Upper lobe of left lung (tissue), 6 donors: ENCODE measurements around the gene ELP4. TPM values are rescaled to one million over a fixed set of nuclear protein-coding genes. Genes with fewer than 3 reads are reported as not detected.
"Not testable (repeated sequence)": the region's sequence is repeated elsewhere in the genome, so short reads cannot be mapped to it uniquely, and the experiment has no call there.

Source experiments
- ATAC-seq, 2 donors: fragments of 200-7000 bp; cut with Tn5 transposase; one replicate each; pipeline ENCODE4 v1.9.1; 2022; ENCODE audit warnings: mild to moderate bottlenecking in 2 of 2, moderate library complexity in 2 of 2; ENCODE audit not compliant: low FRiP score in 2 of 2
- DNase-seq, 2 donors: peaks; one replicate each; pipeline ENCODE4 v3.0.0-alpha.2; 2019 to 2020
- H3K27ac ChIP-seq, 4 donors: fragments of 200-600 bp; sonication (generic); one replicate each; pipeline ENCODE4 v1.5.1; 2016 to 2019
- H3K27me3 ChIP-seq, 4 donors: fragments of 200-600 bp; sonication (generic); one replicate each; pipeline ENCODE4 v1.5.1; 2017 to 2019
- H3K36me3 ChIP-seq, 4 donors: fragments of 200-600 bp; sonication (generic); one replicate each; pipeline ENCODE4 v1.5.1; 2016 to 2019
- H3K4me1 ChIP-seq, 4 donors: fragments of 200-600 bp; sonication (generic); one replicate each; pipeline ENCODE4 v1.5.1; 2018 to 2019
- H3K4me3 ChIP-seq, 4 donors: fragments of 200-600 bp; sonication (generic); one replicate each; pipeline ENCODE4 v1.5.1; 2017 to 2019; ENCODE audit warnings: mild to moderate bottlenecking in 2 of 4, moderate library complexity in 1 of 4
- H3K9me3 ChIP-seq, 4 donors: fragments of 200-600 bp; sonication (generic); one replicate each; pipeline ENCODE4 v1.5.1; 2018 to 2019
- CTCF ChIP-seq, 6 experiments: fragments of 450-650 bp in 4 of 6; fragments of 200-600 bp in 2 of 6; sonication (generic) in 2 of 6; IDR thresholded peaks; one replicate each; pipeline ENCODE4 v1.5.1; 2016 to 2019; ENCODE audit warnings: antibody characterized with exemption in 6 of 6
- EP300 ChIP-seq, 4 donors: sonication (generic); formaldehyde crosslinking; IDR thresholded peaks; one replicate each; pipeline ENCODE4 v1.5.1; 2017; ENCODE audit warnings: antibody characterized with exemption in 4 of 4, control low read depth in 2 of 4
- POLR2A ChIP-seq, 4 donors: fragments of 450-650 bp; IDR thresholded peaks; one replicate each; pipeline ENCODE4 v1.5.1; 2016 to 2017; ENCODE audit warnings: antibody characterized with exemption in 4 of 4, mild to moderate bottlenecking in 2 of 4
- POLR2AphosphoS5 ChIP-seq, 2 donors: sonication (generic); formaldehyde crosslinking; IDR thresholded peaks; one replicate each; pipeline ENCODE4 v1.5.1; 2017; ENCODE audit warnings: antibody characterized with exemption in 2 of 2
- WGBS, 2 donors: methylation state at CpG; one replicate each; pipeline ENCODE4 v1.1.5; 2017 to 2018; 5-methylcytosine and 5-hydroxymethylcytosine counted together
- total RNA-seq, 6 donors: library from RNA; depleted of rRNA in 4 of 6; stranded (reverse); fragments of >200 nt in 4 of 6; gene quantifications; one replicate each; pipeline versions ENCODE4 v1.1.0 to v1.2.1, GENCODE V29; 2016 to 2021
- donor health status: DM: no; HTN: no; CAD: no; lungs with moderate emphysema.
- donor health status: DM: no; HTN: yes; CAD: no; lungs with severe emphysema.

ELP4 gene
- total RNA-seq, 6 donors from 2014 or later: 6.3 to 34.7 (median 18.6) TPM

GRCh38 chr11:31492320-31492913 is 17.1 kb upstream of the ELP4 start:
- no peak for TF ChIP-seq CTCF (IDR thresholded peaks at IDR 0.05)
- no peak for TF ChIP-seq POLR2A (IDR thresholded peaks at IDR 0.05)
- no peak for TF ChIP-seq EP300 (IDR thresholded peaks at IDR 0.05)
- TF ChIP-seq POLR2AphosphoS5 (IDR thresholded peaks at IDR 0.05): no peak
- Histone ChIP-seq H3K4me1 (no peaks in the 10 kb centered on the region), H3K27me3 (no peaks in the 10 kb centered on the region), H3K4me3 (no peak overlapping the region), H3K27ac (no peak overlapping the region), H3K36me3 (no peaks in the 10 kb centered on the region), H3K9me3 (no peaks in the 10 kb centered on the region)
- ATAC-seq (no peak), DNase-seq (no peak)
- 80 to 87% methylated on average over 2 of the region's 2 CpGs for WGBS, 2 donors

GRCh38 chr11:31493235-31493634 is 16.3 kb upstream of the ELP4 start:
- Histone ChIP-seq H3K27me3 (no peaks in the 10 kb centered on the region), H3K4me1 (no peaks in the 10 kb centered on the region), H3K9me3 (no peaks in the 10 kb centered on the region), H3K27ac (no peak overlapping the region), H3K36me3 (no peaks in the 10 kb centered on the region), H3K4me3 (no peak overlapping the region)
- TF ChIP-seq POLR2A (IDR thresholded peaks at IDR 0.05): no peak
- no peak for TF ChIP-seq CTCF (IDR thresholded peaks at IDR 0.05)
- no peak for TF ChIP-seq EP300 (IDR thresholded peaks at IDR 0.05)
- no peak for TF ChIP-seq POLR2AphosphoS5 (IDR thresholded peaks at IDR 0.05)
- DNase-seq (no peak), ATAC-seq (no peak)
- WGBS, 2 donors: 95 to 100% methylated on average over 4 of the region's 4 CpGs

GRCh38 chr11:31493762-31494161 is 15.8 kb upstream of the ELP4 start:
- not testable (repeated sequence) for H3K4me1 ChIP-seq, H3K27me3 ChIP-seq, H3K9me3 ChIP-seq, H3K27ac ChIP-seq, H3K4me3 ChIP-seq, H3K36me3 ChIP-seq, DNase-seq, ATAC-seq
- WGBS, 2 donors: 100% methylated on average over 3 of the region's 4 CpGs

- no peak overlapping the region for H3K4me3 ChIP-seq
- 95 to 97% methylated on average over 3 of the region's 3 CpGs for WGBS, 2 donors
- H3K4me1 ChIP-seq: no peaks in the 10 kb centered on the region
- TF ChIP-seq CTCF (IDR thresholded peaks at IDR 0.05): no peak
- TF ChIP-seq POLR2A (IDR thresholded peaks at IDR 0.05): no peak
- TF ChIP-seq EP300 (IDR thresholded peaks at IDR 0.05): no peak
- no peak for TF ChIP-seq POLR2AphosphoS5 (IDR thresholded peaks at IDR 0.05)
- no peaks in the 10 kb centered on the region for H3K27me3 ChIP-seq
- DNase-seq: no peak
- peaks cover 0 to 7% (median 0%) of the 10 kb centered on the region in 4 donors for H3K36me3 ChIP-seq
- no peaks in the 10 kb centered on the region for H3K9me3 ChIP-seq
- ATAC-seq: no peak
- H3K27ac ChIP-seq: no peak overlapping the region
Measured at GRCh38 chr11:31499576-31500178, 9.9 kb upstream of the ELP4 start.

- no peak for DNase-seq
- TF ChIP-seq EP300 (IDR thresholded peaks at IDR 0.05) (no peak), POLR2A (IDR thresholded peaks at IDR 0.05) (no peak), POLR2AphosphoS5 (IDR thresholded peaks at IDR 0.05) (no peak), CTCF (IDR thresholded peaks at IDR 0.05) (no peak)
- Histone ChIP-seq H3K4me3 (no peak overlapping the region), H3K27ac (no peak overlapping the region), H3K27me3 (no peaks in the 10 kb centered on the region), H3K9me3 (no peaks in the 10 kb centered on the region), H3K4me1 (no peaks in the 10 kb centered on the region), H3K36me3 (peaks cover 0 to 11% (median 0%) of the 10 kb centered on the region in 4 donors)
- WGBS, 2 donors: 90 to 94% methylated on average over 2 of the region's 2 CpGs
- ATAC-seq: no peak
Measured at GRCh38 chr11:31500560-31500959, 9.0 kb upstream of the ELP4 start.
